ENCODE data around the gene MAP2K3. TPM values are rescaled to one million over a fixed set of nuclear protein-coding genes. Genes with fewer than 3 reads are reported as not detected.

MAP2K3 gene
- polyA plus RNA-seq (2011; rRNA removed) (22.9 and 41.8 TPM in 2 replicates), polyA minus RNA-seq (2011; rRNA and poly(A)+ RNA removed) (38.5 and 58.0 TPM in 2 replicates)

DNA sequence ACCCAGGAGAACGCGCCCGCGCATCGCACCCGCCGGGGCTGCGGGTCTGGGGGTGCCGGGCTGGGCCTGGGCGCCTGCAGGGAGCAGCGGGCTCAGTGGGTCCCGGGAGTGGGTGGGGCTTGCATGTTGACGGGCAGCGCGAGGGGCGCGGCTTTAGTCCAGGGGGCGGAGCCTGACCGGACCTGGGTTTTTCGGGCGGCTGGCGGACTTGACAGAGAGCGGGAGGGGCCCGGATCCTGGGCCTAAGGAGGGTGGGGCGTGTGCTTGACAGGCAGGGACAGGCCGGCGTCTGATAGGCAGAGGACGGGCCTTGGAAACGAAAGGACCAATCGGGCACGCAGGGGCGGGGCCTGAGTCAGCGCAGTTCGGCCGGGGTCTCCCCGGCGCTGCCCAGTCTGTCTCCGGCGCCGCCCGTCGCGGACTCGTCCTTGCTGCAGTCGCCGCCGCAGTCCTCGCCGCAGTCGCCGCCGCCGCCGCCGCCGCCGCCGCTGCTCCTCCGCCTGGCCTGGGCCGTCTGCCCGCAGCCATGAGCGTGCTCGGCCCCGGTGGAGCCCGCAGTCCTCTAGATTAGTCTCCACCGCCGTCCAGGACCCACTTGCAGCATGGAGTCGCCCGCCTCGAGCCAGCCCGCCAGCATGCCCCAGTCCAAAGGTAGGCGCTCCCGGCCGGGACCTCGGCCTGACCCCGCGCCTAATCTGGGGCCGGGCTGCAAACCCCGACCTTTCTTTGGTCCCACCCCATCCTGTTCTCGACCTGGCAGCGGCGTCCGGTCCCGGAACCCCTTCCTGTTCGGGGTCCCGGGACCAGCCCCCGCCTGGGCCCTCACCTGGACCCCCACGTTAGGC lies at the start of gene MAP2K3:
Gene MAP2K3 (plus strand): TSS at position 393 of the 845 bp plus-strand sequence. CDS start 210 bp downstream, at position 603.
- TF ChIP-seq, protein P1, sequence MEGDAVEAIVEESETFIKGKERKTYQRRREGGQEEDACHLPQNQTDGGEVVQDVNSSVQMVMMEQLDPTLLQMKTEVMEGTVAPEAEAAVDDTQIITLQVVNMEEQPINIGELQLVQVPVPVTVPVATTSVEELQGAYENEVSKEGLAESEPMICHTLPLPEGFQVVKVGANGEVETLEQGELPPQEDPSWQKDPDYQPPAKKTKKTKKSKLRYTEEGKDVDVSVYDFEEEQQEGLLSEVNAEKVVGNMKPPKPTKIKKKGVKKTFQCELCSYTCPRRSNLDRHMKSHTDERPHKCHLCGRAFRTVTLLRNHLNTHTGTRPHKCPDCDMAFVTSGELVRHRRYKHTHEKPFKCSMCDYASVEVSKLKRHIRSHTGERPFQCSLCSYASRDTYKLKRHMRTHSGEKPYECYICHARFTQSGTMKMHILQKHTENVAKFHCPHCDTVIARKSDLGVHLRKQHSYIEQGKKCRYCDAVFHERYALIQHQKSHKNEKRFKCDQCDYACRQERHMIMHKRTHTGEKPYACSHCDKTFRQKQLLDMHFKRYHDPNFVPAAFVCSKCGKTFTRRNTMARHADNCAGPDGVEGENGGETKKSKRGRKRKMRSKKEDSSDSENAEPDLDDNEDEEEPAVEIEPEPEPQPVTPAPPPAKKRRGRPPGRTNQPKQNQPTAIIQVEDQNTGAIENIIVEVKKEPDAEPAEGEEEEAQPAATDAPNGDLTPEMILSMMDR (IDR thresholded peaks at IDR 0.05; ENCODE audit: insufficient read depth, low read depth, low read length): no peak
- DNase-seq (ENCODE audit: low read depth): peak; percentile 96
- H3K4me3 ChIP-seq (ENCODE audit: low read depth, low read length): peak within 1 kb of the TSS; percentile 79
- ChIA-PET CTCF (interaction anchor here (1.0 to 1.3 kb wide), 2 partner anchors 66 to 155 kb away, joined by 4 to 6 read pairs; no protein-coding TSS in a partner anchor), POLR2A (interaction anchor here (0.9 kb wide), 1 partner anchor 9 kb away, joined by 3 read pairs; no protein-coding TSS in a partner anchor)
- H3K36me3 ChIP-seq (ENCODE audit: control insufficient read depth, insufficient read depth, low read length): no peaks in the 10 kb centered on the region; the same call in 1 of the 2 replicates
- no peaks in the 10 kb centered on the region for H3K27me3 ChIP-seq (ENCODE audit: control insufficient read depth, insufficient read depth, low read length)

DNA sequence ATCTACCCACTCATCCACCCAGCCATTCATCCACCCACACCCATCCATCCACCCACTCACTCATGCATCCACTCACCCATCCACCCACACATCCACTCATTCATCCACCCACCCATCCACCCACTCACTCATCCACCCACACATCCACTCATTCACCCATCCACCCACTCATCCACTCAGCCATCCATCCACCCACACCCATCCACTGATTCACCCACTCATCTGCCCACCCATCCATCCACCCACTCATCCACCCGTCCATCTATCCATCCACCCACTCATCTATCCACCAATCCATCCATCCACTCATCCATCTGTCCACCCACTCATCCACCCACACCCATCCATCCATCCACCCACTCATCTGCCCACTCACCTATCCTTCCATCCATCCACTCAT lies 48.6 kb upstream of the MAP2K3 start:
- TF ChIP-seq, protein P1 (IDR thresholded peaks at IDR 0.05; ENCODE audit: insufficient read depth, low read depth, low read length): no peak
- ChIA-PET POLR2A (no interaction called here), CTCF (no interaction called here)
- Histone ChIP-seq H3K27me3 (ENCODE audit: control insufficient read depth, insufficient read depth, low read length) (no peaks in the 10 kb centered on the region), H3K36me3 (ENCODE audit: control insufficient read depth, insufficient read depth, low read length) (no peaks in the 10 kb centered on the region; the same call in 1 of the 2 replicates), H3K4me3 (ENCODE audit: low read depth, low read length) (no peak overlapping the region)
- DNase-seq (ENCODE audit: low read depth): no peak

DNA sequence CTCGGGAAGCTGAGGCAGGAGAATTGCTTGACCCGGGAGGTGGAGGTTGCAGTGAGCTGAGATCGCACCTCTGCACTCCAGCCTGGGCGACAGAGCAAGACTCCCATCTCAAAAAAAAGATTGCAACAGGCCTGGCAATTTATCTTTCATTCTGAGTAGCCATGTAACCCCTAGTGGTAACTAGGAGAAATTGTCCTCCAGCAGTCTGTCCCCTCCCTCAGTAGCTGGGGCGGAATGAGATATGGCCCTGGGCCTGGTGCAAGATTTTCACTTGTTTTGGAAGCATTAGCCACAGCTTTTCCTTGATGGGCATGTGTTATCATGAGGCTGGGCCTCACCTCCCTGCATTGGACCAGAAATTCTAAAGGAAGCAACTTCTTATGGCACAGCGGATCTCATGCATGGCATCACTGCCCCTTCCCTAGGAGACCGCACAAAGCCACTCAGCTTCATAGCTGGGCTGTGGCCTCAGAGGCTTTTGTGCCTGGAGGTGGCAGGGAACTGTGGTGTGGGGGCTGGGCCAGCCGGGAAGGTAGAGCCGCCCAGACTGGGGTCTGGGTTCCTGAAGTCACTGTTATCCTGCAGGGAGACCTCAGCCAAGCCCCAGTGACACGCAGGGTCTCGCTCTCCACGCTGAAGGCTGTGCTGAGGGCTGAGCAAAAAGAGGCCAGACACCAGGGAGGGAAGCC lies 44.7 kb upstream of the MAP2K3 start:
- H3K4me3 ChIP-seq (ENCODE audit: low read depth, low read length): no peak overlapping the region
- TF ChIP-seq, protein P1 (IDR thresholded peaks at IDR 0.05; ENCODE audit: insufficient read depth, low read depth, low read length): peak; percentile 53
- DNase-seq (ENCODE audit: low read depth): no peak
- POLR2A ChIA-PET: no interaction called here
- CTCF ChIA-PET: interaction anchor here (0.6 to 3.0 kb wide), 12 partner anchors 9 to 120 kb away, joined by 3 to 19 read pairs (median 4); no protein-coding TSS in a partner anchor
- peaks cover 6% of the 10 kb centered on the region for H3K36me3 ChIP-seq (ENCODE audit: control insufficient read depth, insufficient read depth, low read length)
- H3K27me3 ChIP-seq (ENCODE audit: control insufficient read depth, insufficient read depth, low read length): no peaks in the 10 kb centered on the region

DNA sequence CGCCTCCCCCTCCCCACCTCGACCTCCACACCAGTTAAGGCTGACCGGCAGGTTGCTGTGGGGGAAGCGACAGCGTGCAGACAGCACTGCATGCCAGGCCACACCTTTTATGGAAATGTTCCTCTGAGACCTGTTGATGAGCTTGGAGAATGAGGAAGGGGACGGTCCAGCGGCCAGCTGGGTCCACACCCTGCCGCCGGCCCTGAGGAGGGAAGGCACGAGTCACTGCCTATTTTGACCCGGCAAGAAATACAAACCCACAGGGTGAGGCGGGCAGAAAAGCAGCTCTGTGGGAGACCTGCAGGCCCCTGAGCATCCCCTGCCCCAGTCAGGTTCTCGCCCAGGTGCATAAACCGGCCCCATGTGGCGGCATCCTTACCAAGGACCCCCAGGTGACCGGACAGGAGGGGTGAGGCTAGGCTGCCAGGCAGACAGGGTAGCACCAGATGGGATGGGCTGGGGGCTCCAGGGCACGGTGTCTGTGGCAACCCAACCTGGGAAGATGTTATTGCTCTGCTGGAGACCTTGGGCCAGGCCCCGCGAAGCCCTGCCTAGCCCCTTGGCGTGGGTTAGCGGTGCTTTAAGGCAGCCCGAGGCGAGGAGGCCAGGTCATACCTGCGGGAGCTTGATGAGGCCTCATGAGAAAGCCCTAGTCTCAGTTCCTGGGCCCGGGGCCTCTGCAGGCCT lies 44.0 kb upstream of the MAP2K3 start:
- H3K36me3 ChIP-seq (ENCODE audit: control insufficient read depth, insufficient read depth, low read length): peaks cover 6% of the 10 kb centered on the region
- no peak overlapping the region for H3K4me3 ChIP-seq (ENCODE audit: low read depth, low read length)
- ChIA-PET POLR2A (no interaction called here), CTCF (interaction anchor here (0.6 to 3.0 kb wide), 12 partner anchors 10 to 111 kb away, joined by 3 to 19 read pairs (median 4); no protein-coding TSS in a partner anchor)
- no peaks in the 10 kb centered on the region for H3K27me3 ChIP-seq (ENCODE audit: control insufficient read depth, insufficient read depth, low read length)
- TF ChIP-seq, protein P1 (IDR thresholded peaks at IDR 0.05; ENCODE audit: insufficient read depth, low read depth, low read length): no peak
- DNase-seq (ENCODE audit: low read depth): no peak
